ENCODE results near the gene PLA2G15. TPM values are rescaled to one million over a fixed set of nuclear protein-coding genes. Genes with fewer than 3 reads are reported as not detected.

The PLA2G15 gene, protein sequence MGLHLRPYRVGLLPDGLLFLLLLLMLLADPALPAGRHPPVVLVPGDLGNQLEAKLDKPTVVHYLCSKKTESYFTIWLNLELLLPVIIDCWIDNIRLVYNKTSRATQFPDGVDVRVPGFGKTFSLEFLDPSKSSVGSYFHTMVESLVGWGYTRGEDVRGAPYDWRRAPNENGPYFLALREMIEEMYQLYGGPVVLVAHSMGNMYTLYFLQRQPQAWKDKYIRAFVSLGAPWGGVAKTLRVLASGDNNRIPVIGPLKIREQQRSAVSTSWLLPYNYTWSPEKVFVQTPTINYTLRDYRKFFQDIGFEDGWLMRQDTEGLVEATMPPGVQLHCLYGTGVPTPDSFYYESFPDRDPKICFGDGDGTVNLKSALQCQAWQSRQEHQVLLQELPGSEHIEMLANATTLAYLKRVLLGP
- polyA plus RNA-seq (2011; rRNA removed): 15.7 and 18.7 TPM in 2 replicates
- polyA minus RNA-seq (2011; rRNA and poly(A)+ RNA removed): 9.6 and 14.9 TPM in 2 replicates

DNA sequence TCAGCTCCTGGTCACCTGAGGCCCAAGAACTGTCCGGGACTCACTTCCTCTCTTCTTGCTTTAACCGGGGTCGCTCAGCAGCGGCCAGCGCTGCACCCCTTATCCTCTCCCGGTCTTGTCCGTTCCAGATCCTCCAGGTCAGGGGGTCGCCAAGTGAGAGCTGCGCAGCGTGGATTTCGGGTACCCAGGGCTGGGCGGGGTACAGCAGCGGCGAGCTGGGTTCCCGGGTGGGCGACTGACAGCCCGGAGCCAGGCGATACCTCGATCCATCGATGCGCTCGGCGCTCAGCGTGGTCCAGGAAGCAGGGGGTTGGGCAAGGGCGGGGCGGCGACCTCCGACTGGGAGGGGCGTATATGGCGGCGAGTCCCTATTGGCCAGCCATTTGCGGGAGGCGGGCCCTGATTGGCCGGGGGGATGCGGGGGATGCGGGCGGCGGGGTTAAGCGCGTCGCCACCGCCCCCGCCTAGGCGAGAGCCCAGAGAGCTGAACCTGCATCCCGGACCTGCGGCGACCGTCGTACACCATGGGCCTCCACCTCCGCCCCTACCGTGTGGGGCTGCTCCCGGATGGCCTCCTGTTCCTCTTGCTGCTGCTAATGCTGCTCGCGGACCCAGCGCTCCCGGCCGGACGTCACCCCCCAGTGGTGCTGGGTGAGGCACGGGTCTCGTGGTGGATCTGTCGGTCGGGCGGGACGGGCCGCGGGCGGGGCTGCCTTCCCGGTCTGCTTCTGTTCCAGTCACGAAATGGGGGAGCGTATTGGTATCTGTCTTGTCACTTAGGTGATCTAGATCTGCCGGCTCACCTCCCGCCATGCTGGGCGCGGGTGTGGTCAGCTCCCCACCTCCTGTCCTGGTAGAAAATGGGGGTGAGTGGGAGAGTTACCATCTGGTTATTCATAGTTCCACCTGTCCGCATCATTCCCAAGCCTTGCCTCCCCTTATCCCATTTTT lies at the start of gene PLA2G15:
Gene PLA2G15 (plus strand): TSS at position 471 of the 951 bp plus-strand sequence. CDS start 54 bp downstream, at position 525.
- CTCF ChIA-PET: interaction anchor here (1.8 to 2.7 kb wide), 2 partner anchors 16 to 19 kb away, joined by 8 to 10 read pairs; partner anchors contain the start of gene SLC7A6
- peak within 1 kb of the TSS; percentile 95 for H3K4me3 ChIP-seq (ENCODE audit: low read depth, low read length)
- peaks cover 3% of the 10 kb centered on the region; the same call in 1 of the 2 replicates for H3K9me3 ChIP-seq (ENCODE audit: control insufficient read depth, insufficient read depth, low read length)
- no peak within 1 kb of the TSS for H3K27ac ChIP-seq (ENCODE audit: low read depth, low read length)
- POLR2A ChIA-PET: interaction anchor here (0.8 kb wide), 1 partner anchor 19 kb away, joined by 3 read pairs; no protein-coding TSS in a partner anchor
- TF ChIP-seq, protein P1, sequence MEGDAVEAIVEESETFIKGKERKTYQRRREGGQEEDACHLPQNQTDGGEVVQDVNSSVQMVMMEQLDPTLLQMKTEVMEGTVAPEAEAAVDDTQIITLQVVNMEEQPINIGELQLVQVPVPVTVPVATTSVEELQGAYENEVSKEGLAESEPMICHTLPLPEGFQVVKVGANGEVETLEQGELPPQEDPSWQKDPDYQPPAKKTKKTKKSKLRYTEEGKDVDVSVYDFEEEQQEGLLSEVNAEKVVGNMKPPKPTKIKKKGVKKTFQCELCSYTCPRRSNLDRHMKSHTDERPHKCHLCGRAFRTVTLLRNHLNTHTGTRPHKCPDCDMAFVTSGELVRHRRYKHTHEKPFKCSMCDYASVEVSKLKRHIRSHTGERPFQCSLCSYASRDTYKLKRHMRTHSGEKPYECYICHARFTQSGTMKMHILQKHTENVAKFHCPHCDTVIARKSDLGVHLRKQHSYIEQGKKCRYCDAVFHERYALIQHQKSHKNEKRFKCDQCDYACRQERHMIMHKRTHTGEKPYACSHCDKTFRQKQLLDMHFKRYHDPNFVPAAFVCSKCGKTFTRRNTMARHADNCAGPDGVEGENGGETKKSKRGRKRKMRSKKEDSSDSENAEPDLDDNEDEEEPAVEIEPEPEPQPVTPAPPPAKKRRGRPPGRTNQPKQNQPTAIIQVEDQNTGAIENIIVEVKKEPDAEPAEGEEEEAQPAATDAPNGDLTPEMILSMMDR (IDR thresholded peaks at IDR 0.05; ENCODE audit: low read depth, low read length): no peak
- DNase-seq (ENCODE audit: low read depth, low spot score): peak; percentile 88
- no peaks in the 10 kb centered on the region for H3K27me3 ChIP-seq (ENCODE audit: control insufficient read depth, insufficient read depth, low read length)

DNA sequence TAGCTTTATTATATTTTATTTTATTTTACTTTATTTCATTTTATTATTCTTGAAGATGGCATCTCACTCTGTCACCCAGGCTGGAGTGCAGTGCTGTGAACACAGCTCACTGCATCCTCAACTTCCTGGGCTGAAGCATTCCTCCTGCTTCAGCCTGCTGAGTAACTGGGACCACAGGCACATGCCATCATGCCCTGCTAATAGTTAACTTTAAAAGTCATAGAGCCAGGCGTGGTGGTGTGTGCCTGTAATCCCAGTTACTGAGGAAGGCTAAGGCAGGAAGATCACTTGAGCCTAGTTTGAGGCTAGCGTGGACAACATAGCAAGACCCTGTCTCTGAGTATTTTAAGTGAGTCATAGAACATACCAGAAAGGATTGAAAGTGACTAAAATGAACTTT lies 47.9 kb upstream of the PLA2G15 start:
- no peak for DNase-seq (ENCODE audit: low read depth, low spot score)
- H3K9me3 ChIP-seq (ENCODE audit: control insufficient read depth, insufficient read depth, low read length): no peaks in the 10 kb centered on the region
- H3K4me3 ChIP-seq (ENCODE audit: low read depth, low read length): no peak overlapping the region
- TF ChIP-seq, protein P1 (IDR thresholded peaks at IDR 0.05; ENCODE audit: low read depth, low read length): no peak
- no peak overlapping the region for H3K27ac ChIP-seq (ENCODE audit: low read depth, low read length)
- ChIA-PET POLR2A (no interaction called here), CTCF (interaction anchor here (1.2 kb wide), 1 partner anchor 104 kb away, joined by 3 read pairs; no protein-coding TSS in a partner anchor)
- H3K27me3 ChIP-seq (ENCODE audit: control insufficient read depth, insufficient read depth, low read length): no peaks in the 10 kb centered on the region

DNA sequence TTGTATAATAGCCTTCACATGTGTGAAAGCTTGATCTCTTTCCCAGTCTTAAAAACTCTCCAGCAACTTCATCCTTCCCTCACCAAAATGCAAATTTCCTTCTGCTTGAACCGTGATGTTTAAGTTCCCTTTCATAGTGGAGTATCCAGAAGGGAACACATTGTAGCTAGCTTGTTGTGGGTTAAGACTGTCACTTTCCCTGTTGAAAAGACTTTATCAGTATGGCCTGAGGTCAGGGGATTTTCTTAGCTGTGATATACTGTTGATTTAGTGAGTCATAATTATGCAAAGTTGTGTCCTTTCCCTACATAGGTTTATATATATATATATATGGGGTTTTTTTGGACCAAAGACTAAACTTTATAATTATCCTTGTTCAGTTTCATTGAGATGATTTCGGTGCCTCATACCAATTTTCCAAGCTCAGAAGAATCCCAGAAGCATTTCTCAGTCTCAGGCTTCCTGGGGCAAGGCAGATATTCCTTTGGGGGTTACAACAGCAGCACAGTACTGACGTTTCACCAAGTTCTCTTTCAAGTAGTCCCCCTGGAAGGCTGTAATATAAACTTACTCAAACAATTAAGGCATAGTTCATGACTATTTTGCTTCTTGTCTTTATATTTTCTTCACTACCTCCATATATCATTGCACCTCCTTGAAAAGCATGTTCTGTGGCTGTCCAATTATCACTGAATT lies 44.9 kb upstream of the PLA2G15 start:
- ChIA-PET CTCF (interaction anchor here (0.5 kb wide), 1 partner anchor 71 kb away, joined by 3 read pairs; no protein-coding TSS in a partner anchor), POLR2A (no interaction called here)
- no peaks in the 10 kb centered on the region for H3K27me3 ChIP-seq (ENCODE audit: control insufficient read depth, insufficient read depth, low read length)
- H3K4me3 ChIP-seq (ENCODE audit: low read depth, low read length): no peak overlapping the region
- TF ChIP-seq, protein P1 (IDR thresholded peaks at IDR 0.05; ENCODE audit: low read depth, low read length): no peak
- no peak overlapping the region for H3K27ac ChIP-seq (ENCODE audit: low read depth, low read length)
- no peak for DNase-seq (ENCODE audit: low read depth, low spot score)
- H3K9me3 ChIP-seq (ENCODE audit: control insufficient read depth, insufficient read depth, low read length): no peaks in the 10 kb centered on the region

DNA sequence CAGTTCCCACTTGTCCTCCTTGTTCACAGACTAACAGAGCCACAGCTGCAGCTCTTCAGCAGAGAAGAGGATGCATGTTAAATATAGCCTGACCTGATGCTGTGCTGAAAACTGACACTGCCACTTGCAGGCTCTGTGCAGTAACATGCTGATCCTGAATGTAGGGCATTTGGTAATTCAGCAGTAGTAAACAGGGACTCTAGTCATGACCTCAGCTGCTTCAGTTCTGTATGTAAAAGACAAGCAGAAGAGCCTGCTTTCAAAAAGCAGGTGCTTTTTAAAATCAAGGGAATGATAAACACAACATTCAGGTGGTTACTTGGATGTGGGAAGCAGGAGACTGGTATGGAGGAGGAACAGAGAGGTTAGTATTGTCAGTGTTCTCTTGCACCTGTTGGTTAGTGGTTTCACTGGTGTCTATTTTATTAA lies 43.1 kb upstream of the PLA2G15 start:
- TF ChIP-seq, protein P1 (IDR thresholded peaks at IDR 0.05; ENCODE audit: low read depth, low read length): no peak
- ChIA-PET POLR2A (interaction anchor here (0.9 kb wide), 1 partner anchor 19 kb away, joined by 3 read pairs; no protein-coding TSS in a partner anchor), CTCF (no interaction called here)
- Histone ChIP-seq H3K4me3 (ENCODE audit: low read depth, low read length) (no peak overlapping the region), H3K27ac (ENCODE audit: low read depth, low read length) (no peak overlapping the region), H3K9me3 (ENCODE audit: control insufficient read depth, insufficient read depth, low read length) (no peaks in the 10 kb centered on the region), H3K27me3 (ENCODE audit: control insufficient read depth, insufficient read depth, low read length) (no peaks in the 10 kb centered on the region)
- DNase-seq (ENCODE audit: low read depth, low spot score): no peak
